ENCODE measurements around the gene SMIM14.
"Not testable (repeated sequence)": the region's sequence is repeated elsewhere in the genome, so short reads cannot be mapped to it uniquely, and the experiment has no call there.

SMIM14 gene

DNA sequence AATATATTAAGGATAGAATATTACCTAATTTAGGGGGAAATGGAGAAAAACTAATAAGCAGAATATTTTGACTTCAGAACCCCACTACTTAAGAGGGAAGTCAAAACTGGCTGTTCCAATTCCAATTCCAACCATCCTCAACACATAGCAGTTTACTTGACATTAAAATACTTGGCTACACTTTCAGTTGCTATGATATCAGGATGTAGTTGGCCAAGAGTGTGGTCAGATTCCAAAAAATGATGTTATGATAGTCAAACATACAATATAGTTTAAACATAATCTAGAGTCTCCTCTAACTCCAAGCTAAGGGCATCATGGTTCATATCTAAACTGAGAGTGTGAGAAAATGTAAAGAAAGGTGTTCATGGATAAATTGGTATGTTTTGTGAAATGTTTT, 16.5 kb upstream of the SMIM14 start:
- no peak overlapping the region for H3K4me3 ChIP-seq (ENCODE audit: low read depth, low read length)
- no peaks in the 10 kb centered on the region for H3K79me2 ChIP-seq
- no peak for TF ChIP-seq CTCF (IDR thresholded peaks at IDR 0.05)
- no peaks in the 10 kb centered on the region for H3K9me3 ChIP-seq (ENCODE audit: control insufficient read depth, low read length)
- no peak overlapping the region for H3K27ac ChIP-seq
- H3K27me3 ChIP-seq (ENCODE audit: control insufficient read depth, insufficient read depth, low read length) = no peaks in the 10 kb centered on the region
- no peak overlapping the region for H2AFZ ChIP-seq
- no peak overlapping the region for H3K4me2 ChIP-seq (ENCODE audit: low read length)
- H3K4me1 ChIP-seq = no peaks in the 10 kb centered on the region
- H3K9ac ChIP-seq = no peak overlapping the region
- no peaks in the 10 kb centered on the region for H3K36me3 ChIP-seq (ENCODE audit: control insufficient read depth, insufficient read depth, low read length)

DNA sequence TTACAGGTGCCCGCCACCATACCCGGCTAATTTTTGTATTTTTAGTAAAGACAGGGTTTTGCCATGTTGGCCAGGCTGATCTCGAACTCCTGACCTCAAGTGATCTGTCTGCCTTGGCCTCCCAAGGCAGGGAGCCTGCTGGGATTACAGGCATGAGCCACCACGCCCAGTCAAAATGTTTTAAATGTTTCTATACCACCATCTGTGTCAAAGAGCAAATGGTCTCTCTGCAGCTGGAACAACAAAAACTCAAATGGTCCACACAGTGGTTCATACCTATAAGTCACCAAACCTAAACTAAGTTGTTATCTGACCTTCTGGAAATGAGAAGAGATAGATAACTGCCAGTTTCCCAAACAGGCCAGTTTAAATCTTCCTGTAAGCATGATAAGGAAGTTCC, 12.9 kb upstream of the SMIM14 start:
- H3K9me3 ChIP-seq (ENCODE audit: control insufficient read depth, low read length); H3K27ac ChIP-seq; H2AFZ ChIP-seq; H3K79me2 ChIP-seq; H3K4me2 ChIP-seq (ENCODE audit: low read length); H3K27me3 ChIP-seq (ENCODE audit: control insufficient read depth, insufficient read depth, low read length); H3K9ac ChIP-seq; H3K4me1 ChIP-seq; H3K4me3 ChIP-seq (ENCODE audit: low read depth, low read length); H3K36me3 ChIP-seq (ENCODE audit: control insufficient read depth, insufficient read depth, low read length): not testable (repeated sequence)

DNA sequence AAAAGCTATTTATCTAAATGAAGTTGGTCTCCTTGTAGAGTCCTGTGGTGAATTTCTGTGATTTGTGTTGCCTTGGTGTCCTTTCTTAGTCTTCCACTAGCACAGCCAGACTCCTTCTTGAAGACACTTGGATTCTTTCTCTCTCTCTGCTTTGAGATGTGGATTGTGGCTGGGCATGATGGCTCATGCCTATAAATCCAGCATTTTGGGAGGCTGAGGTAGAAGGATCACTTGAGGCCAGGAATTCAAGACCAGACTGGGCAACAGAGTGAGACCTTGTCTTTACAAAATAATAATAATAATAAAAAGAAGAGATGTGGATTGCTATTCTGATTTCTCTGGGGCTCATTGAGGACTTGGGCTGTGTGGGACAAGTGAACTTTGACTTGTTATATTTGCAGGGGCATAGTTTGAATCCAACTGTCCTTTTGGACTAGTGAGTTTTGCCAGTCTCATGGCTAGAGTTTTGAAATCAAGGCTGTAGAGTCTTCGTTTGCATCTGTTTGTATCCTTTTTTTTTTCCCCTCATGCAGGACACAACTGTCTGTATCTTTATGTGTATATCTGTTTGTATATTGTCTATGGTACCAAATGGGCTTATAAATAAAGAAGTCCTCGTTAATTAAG, 11.1 kb upstream of the SMIM14 start:
- no peak overlapping the region for H2AFZ ChIP-seq
- H3K36me3 ChIP-seq (ENCODE audit: control insufficient read depth, insufficient read depth, low read length) = no peaks in the 10 kb centered on the region
- no peaks in the 10 kb centered on the region for H3K9me3 ChIP-seq (ENCODE audit: control insufficient read depth, low read length)
- no peaks in the 10 kb centered on the region for H3K4me1 ChIP-seq
- no peak overlapping the region for H3K4me2 ChIP-seq (ENCODE audit: low read length)
- H3K9ac ChIP-seq = no peak overlapping the region
- H3K27me3 ChIP-seq (ENCODE audit: control insufficient read depth, insufficient read depth, low read length) = no peaks in the 10 kb centered on the region
- no peaks in the 10 kb centered on the region for H3K79me2 ChIP-seq
- H3K27ac ChIP-seq = no peak overlapping the region
- TF ChIP-seq CTCF (IDR thresholded peaks at IDR 0.05) = no peak
- no peak overlapping the region for H3K4me3 ChIP-seq (ENCODE audit: low read depth, low read length)

- H3K4me3 ChIP-seq (ENCODE audit: low read depth, low read length) = no peak overlapping the region
- H3K27me3 ChIP-seq (ENCODE audit: control insufficient read depth, insufficient read depth, low read length) = no peaks in the 10 kb centered on the region
These were observed 10.3 kb upstream of the SMIM14 start for GRCh38 chr4:39648827-39649558.

GRCh38 chr4:39648213-39648612, 9.5 kb upstream of the SMIM14 start:
- H3K27ac ChIP-seq = no peak overlapping the region
- H3K9ac ChIP-seq = no peak overlapping the region
- no peak for TF ChIP-seq CTCF (IDR thresholded peaks at IDR 0.05)
- no peak overlapping the region for H3K4me3 ChIP-seq (ENCODE audit: low read depth, low read length)
- H2AFZ ChIP-seq = no peak overlapping the region
- no peak overlapping the region for H3K4me2 ChIP-seq (ENCODE audit: low read length)
- H3K4me1 ChIP-seq = no peaks in the 10 kb centered on the region
- H3K36me3 ChIP-seq (ENCODE audit: control insufficient read depth, insufficient read depth, low read length) = no peaks in the 10 kb centered on the region
- no peaks in the 10 kb centered on the region for H3K9me3 ChIP-seq (ENCODE audit: control insufficient read depth, low read length)
- no peaks in the 10 kb centered on the region for H3K27me3 ChIP-seq (ENCODE audit: control insufficient read depth, insufficient read depth, low read length)
- no peaks in the 10 kb centered on the region for H3K79me2 ChIP-seq

More at GRCh38 chr4:39648827-39649558, 10.3 kb upstream of the SMIM14 start:
- Histone ChIP-seq H3K4me2 (ENCODE audit: low read length) (no peak overlapping the region), H3K27ac (no peak overlapping the region), H2AFZ (no peak overlapping the region), H3K79me2 (no peaks in the 10 kb centered on the region), H3K36me3 (ENCODE audit: control insufficient read depth, insufficient read depth, low read length) (no peaks in the 10 kb centered on the region), H3K9me3 (ENCODE audit: control insufficient read depth, low read length) (no peaks in the 10 kb centered on the region), H3K9ac (no peak overlapping the region), H3K4me1 (no peaks in the 10 kb centered on the region)
- no peak for TF ChIP-seq CTCF (IDR thresholded peaks at IDR 0.05)
